ENCODE measurements around the gene FAXC.

FAXC gene

GRCh38 chr6:99306341-99306740, 43.1 kb downstream of the FAXC start:
- H3K27me3 ChIP-seq (ENCODE audit: control insufficient read depth in 1 of 2, insufficient read depth in 1 of 2, low read length in 2 of 2) = no peaks in the 10 kb centered on the region

DNA sequence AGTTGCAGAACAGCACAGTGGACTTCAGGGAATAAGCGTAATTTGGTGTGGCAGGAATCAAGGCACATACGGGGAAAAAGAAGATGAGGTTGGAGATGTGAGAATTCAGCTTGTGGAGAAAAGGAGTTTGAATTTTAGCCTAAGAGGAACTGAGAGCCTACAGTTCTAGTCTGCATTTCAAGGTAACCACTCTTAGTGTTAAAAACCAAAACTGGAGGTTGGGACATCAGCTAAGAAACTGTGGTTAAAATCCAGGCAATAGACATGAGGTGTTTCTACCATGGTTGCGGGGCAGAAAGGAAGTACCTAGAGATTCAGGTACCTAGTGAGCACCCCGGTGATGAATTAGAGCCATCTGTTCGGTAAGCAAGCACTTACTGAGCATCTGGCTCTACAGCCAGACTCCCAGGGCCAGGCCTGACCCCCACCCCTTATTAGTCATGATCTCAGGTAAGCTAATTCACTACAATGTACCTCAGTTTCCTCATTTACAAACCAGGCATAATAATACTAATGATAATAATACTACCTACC, 44.4 kb downstream of the FAXC start:
- H2BK120ac ChIP-seq (ENCODE audit: low read depth, low read length) = no peak overlapping the region
- no peak overlapping the region for H2AFZ ChIP-seq (ENCODE audit: low read depth, low read length)
- no peak overlapping the region for H2BK5ac ChIP-seq (ENCODE audit: low read depth, low read length, poor library complexity, severe bottlenecking)
- H3K36me3 ChIP-seq (ENCODE audit: control insufficient read depth in 1 of 2, insufficient read depth in 2 of 2, low read depth in 1 of 2, low read length in 2 of 2) = peaks cover 0 to 9% of the 10 kb centered on the region in 2 experiments
- H2AK5ac ChIP-seq (ENCODE audit: low read length, severe bottlenecking) = no peak overlapping the region
- H3K4me3 ChIP-seq (ENCODE audit: insufficient read depth in 1 of 2, low read depth in 1 of 2, low read length in 2 of 2) = no peak overlapping the region
- H3K4me2 ChIP-seq (ENCODE audit: low read length, poor library complexity, severe bottlenecking) = no peak overlapping the region
- no peaks in the 10 kb centered on the region for H3K9me3 ChIP-seq (ENCODE audit: control insufficient read depth, low read length)
- no peaks in the 10 kb centered on the region for H3K4me1 ChIP-seq (ENCODE audit: control insufficient read depth, insufficient read depth, low read depth, low read length)
- no peak overlapping the region for H3K9ac ChIP-seq (ENCODE audit: low read length)
- H2BK12ac ChIP-seq (ENCODE audit: low read length in 2 of 2) = no peak overlapping the region
- no peak overlapping the region for H3K27ac ChIP-seq (ENCODE audit: low read length, poor library complexity, severe bottlenecking)
- no peak overlapping the region for H3K18ac ChIP-seq (ENCODE audit: low read depth in 1 of 2, low read length in 2 of 2)
- H3K23ac ChIP-seq (ENCODE audit: low read length in 2 of 2) = no peak overlapping the region
- DNase-seq = no peak
- no peak overlapping the region for H4K8ac ChIP-seq (ENCODE audit: low read length)
- no peak overlapping the region for H4K91ac ChIP-seq (ENCODE audit: low read length)
- H2BK15ac ChIP-seq (ENCODE audit: low read depth, poor library complexity, severe bottlenecking) = no peak overlapping the region
- H3K4ac ChIP-seq (ENCODE audit: low read depth in 1 of 2, low read length in 2 of 2) = no peak overlapping the region
- WGBS = 92% methylated on average over 5 of the region's 5 CpGs
- no peak overlapping the region for H3K14ac ChIP-seq (ENCODE audit: low read length in 2 of 2)
- no peaks in the 10 kb centered on the region for H3K79me1 ChIP-seq (replicated peaks; ENCODE audit: low read length, poor library complexity, severe bottlenecking)
- H3K27me3 ChIP-seq (ENCODE audit: control insufficient read depth in 1 of 2, insufficient read depth in 1 of 2, low read length in 2 of 2) = peaks cover 0 to 4% of the 10 kb centered on the region in 2 experiments

More at GRCh38 chr6:99306341-99306740, 43.1 kb downstream of the FAXC start:
- Histone ChIP-seq H2AFZ (ENCODE audit: low read depth, low read length) (no peak overlapping the region), H2AK5ac (ENCODE audit: low read length, severe bottlenecking) (no peak overlapping the region), H3K4me2 (ENCODE audit: low read length, poor library complexity, severe bottlenecking) (no peak overlapping the region), H2BK5ac (ENCODE audit: low read depth, low read length, poor library complexity, severe bottlenecking) (no peak overlapping the region), H3K4me3 (ENCODE audit: insufficient read depth in 1 of 2, low read depth in 1 of 2, low read length in 2 of 2) (no peak overlapping the region), H2BK15ac (ENCODE audit: low read depth, poor library complexity, severe bottlenecking) (no peak overlapping the region), H3K14ac (ENCODE audit: low read length in 2 of 2) (no peak overlapping the region), H4K91ac (ENCODE audit: low read length) (no peak overlapping the region), H3K27ac (ENCODE audit: low read length, poor library complexity, severe bottlenecking) (no peak overlapping the region), H3K79me1 (replicated peaks; ENCODE audit: low read length, poor library complexity, severe bottlenecking) (peaks cover 3% of the 10 kb centered on the region), H3K18ac (ENCODE audit: low read depth in 1 of 2, low read length in 2 of 2) (no peak overlapping the region), H3K4me1 (ENCODE audit: control insufficient read depth, insufficient read depth, low read depth, low read length) (no peaks in the 10 kb centered on the region), H3K9ac (ENCODE audit: low read length) (no peak overlapping the region), H4K8ac (ENCODE audit: low read length) (no peak overlapping the region), H2BK120ac (ENCODE audit: low read depth, low read length) (no peak overlapping the region), H3K9me3 (ENCODE audit: control insufficient read depth, low read length) (no peaks in the 10 kb centered on the region), H3K23ac (ENCODE audit: low read length in 2 of 2) (no peak overlapping the region), H2BK12ac (ENCODE audit: low read length in 2 of 2) (no peak overlapping the region), H3K4ac (ENCODE audit: low read depth in 1 of 2, low read length in 2 of 2) (no peak overlapping the region), H3K36me3 (ENCODE audit: control insufficient read depth in 1 of 2, insufficient read depth in 2 of 2, low read depth in 1 of 2, low read length in 2 of 2) (peaks cover 0 to 12% of the 10 kb centered on the region in 2 experiments)
- 84% methylated on average over 3 of the region's 3 CpGs for WGBS
- no peak for DNase-seq

DNA sequence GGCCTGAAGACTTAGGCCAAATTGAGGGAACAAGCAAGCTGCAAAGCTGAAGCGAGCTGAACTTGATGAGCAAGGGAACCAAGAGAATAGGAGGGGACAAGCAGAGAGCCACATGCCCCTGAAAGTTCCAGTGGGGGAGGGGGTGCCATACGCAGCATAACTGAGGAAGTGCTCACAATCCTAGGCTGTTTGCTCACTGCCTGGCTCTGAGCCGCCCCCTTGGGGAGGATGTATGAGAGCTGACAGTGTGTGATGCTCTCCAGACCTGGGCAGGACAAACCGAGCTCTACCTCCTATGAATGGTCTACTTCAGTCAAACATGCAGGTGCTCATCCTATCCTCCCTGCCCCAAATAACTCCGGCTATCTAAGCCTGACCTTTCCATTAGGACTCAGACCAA, 52.1 kb downstream of the FAXC start:
- 80% methylated on average over 4 of the region's 5 CpGs for WGBS
- DNase-seq = no peak
- Histone ChIP-seq H4K91ac (ENCODE audit: low read length) (no peak overlapping the region), H2BK120ac (ENCODE audit: low read depth, low read length) (no peak overlapping the region), H3K27me3 (ENCODE audit: control insufficient read depth in 1 of 2, insufficient read depth in 1 of 2, low read length in 2 of 2) (peaks cover 0 to 12% of the 10 kb centered on the region in 2 experiments), H3K4me2 (ENCODE audit: low read length, poor library complexity, severe bottlenecking) (no peak overlapping the region), H3K18ac (ENCODE audit: low read depth in 1 of 2, low read length in 2 of 2) (no peak overlapping the region), H3K4me1 (ENCODE audit: control insufficient read depth, insufficient read depth, low read depth, low read length) (no peaks in the 10 kb centered on the region), H3K9me3 (ENCODE audit: control insufficient read depth, low read length) (no peaks in the 10 kb centered on the region), H2BK5ac (ENCODE audit: low read depth, low read length, poor library complexity, severe bottlenecking) (no peak overlapping the region), H3K23ac (ENCODE audit: low read length in 2 of 2) (no peak overlapping the region), H4K8ac (ENCODE audit: low read length) (no peak overlapping the region), H3K14ac (ENCODE audit: low read length in 2 of 2) (peak overlapping the region in 1 of 2 experiments; percentile 20), H3K4ac (ENCODE audit: low read depth in 1 of 2, low read length in 2 of 2) (no peak overlapping the region), H3K36me3 (ENCODE audit: control insufficient read depth in 1 of 2, insufficient read depth in 2 of 2, low read depth in 1 of 2, low read length in 2 of 2) (peaks cover 0 to 6% of the 10 kb centered on the region in 2 experiments), H3K27ac (ENCODE audit: low read length, poor library complexity, severe bottlenecking) (no peak overlapping the region), H2BK12ac (ENCODE audit: low read length in 2 of 2) (no peak overlapping the region), H3K9ac (ENCODE audit: low read length) (no peak overlapping the region), H2BK15ac (ENCODE audit: low read depth, poor library complexity, severe bottlenecking) (no peak overlapping the region), H2AK5ac (ENCODE audit: low read length, severe bottlenecking) (no peak overlapping the region), H3K79me1 (replicated peaks; ENCODE audit: low read length, poor library complexity, severe bottlenecking) (peaks cover 2% of the 10 kb centered on the region), H2AFZ (ENCODE audit: low read depth, low read length) (no peak overlapping the region), H3K4me3 (ENCODE audit: insufficient read depth in 1 of 2, low read depth in 1 of 2, low read length in 2 of 2) (no peak overlapping the region)

DNA sequence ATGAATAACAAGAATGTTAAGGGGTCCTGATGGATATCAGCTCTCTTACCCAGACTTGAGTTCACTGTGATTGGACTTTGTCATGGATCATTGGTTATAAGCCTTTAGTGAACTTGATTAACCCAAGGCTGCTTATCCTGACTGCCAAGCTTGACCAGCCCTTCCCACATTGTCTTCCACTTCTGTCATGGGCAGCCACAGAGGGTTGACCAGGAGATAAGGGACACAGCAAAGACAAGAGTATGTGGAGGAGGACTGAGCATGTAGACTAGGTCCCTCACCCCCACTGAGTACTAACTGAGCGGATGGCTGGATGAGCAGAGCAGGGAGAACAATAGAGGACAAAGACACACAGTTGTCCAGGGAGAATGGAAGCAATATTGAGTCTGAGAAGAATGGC, 52.5 kb downstream of the FAXC start:
- H2AFZ ChIP-seq (ENCODE audit: low read depth, low read length) = no peak overlapping the region
- peaks cover 0 to 6% of the 10 kb centered on the region in 2 experiments for H3K36me3 ChIP-seq (ENCODE audit: control insufficient read depth in 1 of 2, insufficient read depth in 2 of 2, low read depth in 1 of 2, low read length in 2 of 2)
- no peak overlapping the region for H3K18ac ChIP-seq (ENCODE audit: low read depth in 1 of 2, low read length in 2 of 2)
- no peaks in the 10 kb centered on the region for H3K9me3 ChIP-seq (ENCODE audit: control insufficient read depth, low read length)
- WGBS = 95% methylated on average over 1 of the region's 1 CpG
- H3K23ac ChIP-seq (ENCODE audit: low read length in 2 of 2) = no peak overlapping the region
- DNase-seq = no peak
- no peak overlapping the region for H2BK15ac ChIP-seq (ENCODE audit: low read depth, poor library complexity, severe bottlenecking)
- no peak overlapping the region for H3K4ac ChIP-seq (ENCODE audit: low read depth in 1 of 2, low read length in 2 of 2)
- H3K79me1 ChIP-seq (replicated peaks; ENCODE audit: low read length, poor library complexity, severe bottlenecking) = peaks cover 2% of the 10 kb centered on the region
- H3K4me1 ChIP-seq (ENCODE audit: control insufficient read depth, insufficient read depth, low read depth, low read length) = no peaks in the 10 kb centered on the region
- no peak overlapping the region for H3K4me2 ChIP-seq (ENCODE audit: low read length, poor library complexity, severe bottlenecking)
- no peak overlapping the region for H2BK120ac ChIP-seq (ENCODE audit: low read depth, low read length)
- peaks cover 0 to 12% of the 10 kb centered on the region in 2 experiments for H3K27me3 ChIP-seq (ENCODE audit: control insufficient read depth in 1 of 2, insufficient read depth in 1 of 2, low read length in 2 of 2)
- no peak overlapping the region for H3K27ac ChIP-seq (ENCODE audit: low read length, poor library complexity, severe bottlenecking)
- H2BK12ac ChIP-seq (ENCODE audit: low read length in 2 of 2) = no peak overlapping the region
- no peak overlapping the region for H2AK5ac ChIP-seq (ENCODE audit: low read length, severe bottlenecking)
- no peak overlapping the region for H4K91ac ChIP-seq (ENCODE audit: low read length)
- H4K8ac ChIP-seq (ENCODE audit: low read length) = no peak overlapping the region
- no peak overlapping the region for H3K14ac ChIP-seq (ENCODE audit: low read length in 2 of 2)
- H3K9ac ChIP-seq (ENCODE audit: low read length) = no peak overlapping the region
- no peak overlapping the region for H3K4me3 ChIP-seq (ENCODE audit: insufficient read depth in 1 of 2, low read depth in 1 of 2, low read length in 2 of 2)
- no peak overlapping the region for H2BK5ac ChIP-seq (ENCODE audit: low read depth, low read length, poor library complexity, severe bottlenecking)

All from mesenchymal stem cell (in vitro differentiated cells and primary cell).